SH-SY5Y (cell line): Measurements from ENCODE around the gene BPIFB1.

ENCODE experiments used
- GATA2 ChIP-seq: IDR thresholded peaks from 2 replicates; pipeline ENCODE4 v1.6.1; 2011; ENCODE audit warnings: mild to moderate bottlenecking, low read depth, low read length
- GATA3 ChIP-seq: IDR thresholded peaks from 2 replicates; pipeline ENCODE4 v1.6.1; 2011; ENCODE audit warnings: low read depth, mild to moderate bottlenecking, low read length, moderate library complexity

DNA sequence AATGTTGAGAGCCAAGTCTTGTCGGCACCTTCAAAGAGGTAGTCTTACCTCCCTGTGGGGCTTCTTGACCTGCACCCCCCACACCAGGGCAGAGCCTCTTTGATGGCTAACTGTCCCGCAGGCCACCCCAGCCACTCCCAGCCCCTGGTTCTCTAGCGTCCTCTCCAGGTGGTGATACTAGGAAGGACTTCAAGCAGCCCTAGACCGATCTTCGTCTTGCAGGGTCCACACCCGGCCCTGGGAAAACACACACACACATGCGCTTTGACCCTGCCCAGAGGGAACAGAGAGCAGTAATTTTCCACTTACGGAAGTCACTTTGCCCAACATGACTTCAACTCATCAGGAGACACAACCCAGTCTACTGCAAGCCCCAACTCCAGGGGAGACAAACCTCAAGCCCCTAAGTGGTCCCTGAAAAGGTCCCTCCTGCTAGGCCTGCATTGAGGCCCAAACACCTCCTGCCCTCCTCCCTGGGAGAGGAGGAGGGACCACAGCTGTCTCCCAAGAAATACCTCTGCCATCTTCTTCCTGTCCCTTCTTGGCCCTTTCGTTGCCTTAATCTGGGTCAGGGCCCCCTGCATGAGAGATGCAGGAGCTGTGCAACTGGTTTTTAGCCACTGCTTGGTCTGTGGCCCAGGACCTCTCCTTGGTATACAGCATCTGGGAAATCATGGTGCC lies 2.9 kb upstream of the BPIFB1 start:
- TF ChIP-seq GATA3, result no peak
- no peak for TF ChIP-seq GATA2
